Kidney epithelial cell (primary cell): ENCODE data around the gene CMKLR1. TPM values are rescaled to one million over a fixed set of nuclear protein-coding genes. Genes with fewer than 3 reads are reported as not detected.

Experiments used
- DNase-seq: peaks from one replicate; pipeline ENCODE4 v3.0.0-alpha.2; 2010; ENCODE audit warnings: low read depth
- H3K27me3 ChIP-seq: 2 replicates; pipeline ENCODE4 v1.6.0; 2011; ENCODE audit warnings: low read length; ENCODE audit not compliant: control insufficient read depth, insufficient read depth
- H3K36me3 ChIP-seq: 2 replicates; pipeline ENCODE4 v1.5.1; 2011; ENCODE audit warnings: low read length; ENCODE audit not compliant: control insufficient read depth, insufficient read depth
- H3K4me3 ChIP-seq: 2 replicates; pipeline ENCODE4 v1.5.1; 2011; ENCODE audit warnings: low read depth, mild to moderate bottlenecking, control low read depth, low read length
- CTCF ChIP-seq: IDR thresholded peaks from 2 replicates; pipeline ENCODE4 v1.5.1; 2011; ENCODE audit warnings: mild to moderate bottlenecking, moderate library complexity, low read length, control low read depth, inconsistent platforms; ENCODE audit not compliant: insufficient read depth, poor library complexity, severe bottlenecking
- total RNA-seq: library from RNA; depleted of rRNA; stranded (reverse); fragments of >200 nt; gene quantifications from 2 replicates; pipeline ENCODE4 v1.2.3, GENCODE V29; 2015

CMKLR1 gene
- total RNA-seq, 1 donor from 2014 or later = 1.4 TPM

GRCh38 chr12:108296945-108297344 lies 42.2 kb downstream of the CMKLR1 start:
- Histone ChIP-seq H3K27me3 (peaks cover 9% of the 10 kb centered on the region), H3K4me3 (no peak overlapping the region), H3K36me3 (no peaks in the 10 kb centered on the region)
- no peak for DNase-seq
- TF ChIP-seq CTCF = no peak

GRCh38 chr12:108295641-108296040 lies 43.5 kb downstream of the CMKLR1 start:
- Histone ChIP-seq H3K4me3 (no peak overlapping the region), H3K27me3 (peaks cover 9% of the 10 kb centered on the region), H3K36me3 (no peaks in the 10 kb centered on the region)
- DNase-seq = no peak
- TF ChIP-seq CTCF = no peak

- H3K27me3 ChIP-seq = peaks cover 2% of the 10 kb centered on the region
- TF ChIP-seq CTCF = no peak
- H3K4me3 ChIP-seq = no peak overlapping the region
- H3K36me3 ChIP-seq = no peaks in the 10 kb centered on the region
- DNase-seq = no peak
Observed at GRCh38 chr12:108289350-108290161, 49.6 kb downstream of the CMKLR1 start.

- no peaks in the 10 kb centered on the region for H3K36me3 ChIP-seq
- no peak for TF ChIP-seq CTCF
- no peak overlapping the region for H3K4me3 ChIP-seq
- no peak for DNase-seq
- no peaks in the 10 kb centered on the region for H3K27me3 ChIP-seq
Observed at GRCh38 chr12:108287227-108287626, 51.9 kb downstream of the CMKLR1 start.

- Histone ChIP-seq H3K36me3 (no peaks in the 10 kb centered on the region), H3K4me3 (no peak overlapping the region), H3K27me3 (no peaks in the 10 kb centered on the region)
- TF ChIP-seq CTCF = no peak
- no peak for DNase-seq
Observed at GRCh38 chr12:108285016-108285415, 54.1 kb downstream of the CMKLR1 start.

GRCh38 chr12:108284163-108284562 lies 54.9 kb downstream of the CMKLR1 start:
- no peak overlapping the region for H3K4me3 ChIP-seq
- no peak for DNase-seq
- no peak for TF ChIP-seq CTCF
- no peaks in the 10 kb centered on the region for H3K36me3 ChIP-seq
- no peaks in the 10 kb centered on the region for H3K27me3 ChIP-seq
